Breast epithelium (tissue), 4 donors: ENCODE measurements around the gene DNAAF2. TPM values are rescaled to one million over a fixed set of nuclear protein-coding genes. Genes with fewer than 3 reads are reported as not detected.
"Not testable (repeated sequence)": the region's sequence is repeated elsewhere in the genome, so short reads cannot be mapped to it uniquely, and the experiment has no call there.

Source experiments
- DNase-seq, 2 donors: peaks; one replicate each; pipeline ENCODE4 v3.0.0-alpha.2; 2019; ENCODE audit warnings: low spot score in 2 of 2
- H3K27ac ChIP-seq, 2 donors: fragments of 200-600 bp; sonication (generic) in 1 of 2; one replicate each; pipeline ENCODE4 v1.5.1; 2016 to 2019; ENCODE audit warnings: mild to moderate bottlenecking in 1 of 2
- H3K27me3 ChIP-seq, 2 donors: fragments of 200-600 bp; sonication (generic) in 1 of 2; one replicate each; pipeline versions ENCODE4 v1.5.1 to v1.6.0; 2017 to 2019; ENCODE audit warnings: control low read depth in 1 of 2, mild to moderate bottlenecking in 1 of 2
- H3K36me3 ChIP-seq: fragments of 200-600 bp; one replicate; pipeline ENCODE4 v1.5.1; 2019
- H3K4me1 ChIP-seq, 2 donors: fragments of 200-600 bp; sonication (generic); one replicate each; pipeline ENCODE4 v1.5.1; 2016 to 2019; ENCODE audit warnings: control low read depth in 1 of 2
- H3K4me3 ChIP-seq, 3 donors: fragments of 200-600 bp; sonication (generic); 1 replicate in 2 of 3; 2 replicates in 1 of 3; pipeline ENCODE4 v1.5.1; 2016 to 2019; ENCODE audit warnings: mild to moderate bottlenecking in 3 of 3, moderate library complexity in 2 of 3
- H3K9me3 ChIP-seq, 2 donors: fragments of 200-600 bp; sonication (generic) in 1 of 2; one replicate each; pipeline ENCODE4 v1.5.1; 2016 to 2019; ENCODE audit warnings: control low read depth in 1 of 2
- CTCF ChIP-seq, 3 donors: fragments of 450-650 bp; IDR thresholded peaks; one replicate each; pipeline ENCODE4 v1.5.1; 2016 to 2017; ENCODE audit warnings: antibody characterized with exemption in 3 of 3, mild to moderate bottlenecking in 3 of 3, moderate library complexity in 3 of 3
- POLR2A ChIP-seq: fragments of 450-650 bp; IDR thresholded peaks from one replicate; pipeline ENCODE4 v1.6.1; 2016; ENCODE audit warnings: antibody characterized with exemption, mild to moderate bottlenecking, moderate library complexity
- POLR2AphosphoS5 ChIP-seq, 3 donors: sonication (generic); formaldehyde crosslinking; IDR thresholded peaks; one replicate each; pipeline ENCODE4 v1.6.1; 2017; ENCODE audit warnings: antibody characterized with exemption in 3 of 3
- intact Hi-C: fragments of 100-400 bp; cut with DNase I; formaldehyde crosslinking; loops from one replicate; pipeline ENCODE4 v1.15.1; 2023; ENCODE audit warnings: low total_unique reads
- total RNA-seq, 3 donors: library from RNA; depleted of rRNA; stranded (reverse); fragments of >200 nt; gene quantifications; one replicate each; pipeline ENCODE4 v1.1.0, GENCODE V29; 2016

Gene DNAAF2
- total RNA-seq, 3 donors from 2014 or later, result 7.2 to 15.8 (median 12.1) TPM

GRCh38 chr14:49620182-49621113 lies 14.6 kb downstream of the DNAAF2 start, which contains the start of the genes MGAT2 and RPL36AL:
Gene MGAT2 (plus strand): TSS chr14:49620799. CDS start chr14:49621269, 470 bp downstream.
Gene RPL36AL (minus strand): TSS chr14:49620626. CDS start chr14:49619104, 1,522 bp downstream.
- H3K4me3 ChIP-seq, result peak within 1 kb of the TSS; percentile 80 to 89 (median 80)
- H3K36me3 ChIP-seq, result no peaks in the 10 kb centered on the region
- H3K9me3 ChIP-seq, result no peaks in the 10 kb centered on the region
- peak; percentile 96 to 97 for DNase-seq
- intact Hi-C loops, result loop anchor here (5.0 to 10.0 kb wide), 2 partner anchors 147 to 214 kb away; partner anchors contain the start of gene KLHDC2
- peaks cover 4 to 6% of the 10 kb centered on the region in 2 donors for H3K4me1 ChIP-seq
- no peaks in the 10 kb centered on the region for H3K27me3 ChIP-seq
- peak within 1 kb of the TSS; percentile 91 to 92 for H3K27ac ChIP-seq
- TF ChIP-seq POLR2A, result peak; percentile 92
- peak; percentile 93 to 99 (median 95) for TF ChIP-seq POLR2AphosphoS5 (IDR thresholded peaks at IDR 0.05)
- peak; percentile 47 to 83 (median 74) for TF ChIP-seq CTCF (IDR thresholded peaks at IDR 0.05)

- Histone ChIP-seq H3K9me3 (no peaks in the 10 kb centered on the region), H3K27me3 (no peaks in the 10 kb centered on the region), H3K4me1 (peaks cover 4 to 6% of the 10 kb centered on the region in 2 donors), H3K4me3 (peak overlapping the region; percentile 80 to 89 (median 80)), H3K27ac (peak overlapping the region; percentile 91 to 92), H3K36me3 (no peaks in the 10 kb centered on the region)
- intact Hi-C loops, result loop anchor here (5.0 to 10.0 kb wide), 2 partner anchors 148 to 215 kb away; partner anchors contain the start of gene KLHDC2
- DNase-seq, result no peak
- no peak for TF ChIP-seq POLR2A
- no peak for TF ChIP-seq POLR2AphosphoS5 (IDR thresholded peaks at IDR 0.05)
Observed at GRCh38 chr14:49619730-49620129, 15.3 kb downstream of the DNAAF2 start.

GRCh38 chr14:49619273-49619672 lies 15.8 kb downstream of the DNAAF2 start:
- DNase-seq, H3K27me3 ChIP-seq, intact Hi-C loops, H3K9me3 ChIP-seq, H3K36me3 ChIP-seq, H3K4me1 ChIP-seq: not testable (repeated sequence)
- peak overlapping the region; percentile 91 to 92 for H3K27ac ChIP-seq
- peak overlapping the region; percentile 80 to 89 (median 80) for H3K4me3 ChIP-seq

- Histone ChIP-seq H3K4me1 (peaks cover 0 to 4% of the 10 kb centered on the region in 2 donors), H3K27ac (no peak overlapping the region), H3K36me3 (no peaks in the 10 kb centered on the region), H3K27me3 (no peaks in the 10 kb centered on the region), H3K9me3 (no peaks in the 10 kb centered on the region), H3K4me3 (no peak overlapping the region)
- DNase-seq, result no peak
- intact Hi-C loops, result no loop called here
- TF ChIP-seq POLR2AphosphoS5 (IDR thresholded peaks at IDR 0.05), result no peak
- TF ChIP-seq POLR2A, result no peak
- no peak for TF ChIP-seq CTCF (IDR thresholded peaks at IDR 0.05)
Observed at GRCh38 chr14:49617852-49618519, 17.1 kb downstream of the DNAAF2 start.

- peaks cover 0 to 4% of the 10 kb centered on the region in 2 donors for H3K4me1 ChIP-seq
- H3K27ac ChIP-seq, result no peak overlapping the region
- H3K4me3 ChIP-seq, result no peak overlapping the region
- TF ChIP-seq POLR2AphosphoS5 (IDR thresholded peaks at IDR 0.05), result no peak
- TF ChIP-seq CTCF (IDR thresholded peaks at IDR 0.05), result no peak
- no peak for TF ChIP-seq POLR2A
- intact Hi-C loops, result no loop called here
- H3K36me3 ChIP-seq, result no peaks in the 10 kb centered on the region
- H3K9me3 ChIP-seq, result no peaks in the 10 kb centered on the region
- DNase-seq, result no peak
- H3K27me3 ChIP-seq, result no peaks in the 10 kb centered on the region
Observed at GRCh38 chr14:49615776-49616175, 19.3 kb downstream of the DNAAF2 start.
